HFF-Myc (cell line): ENCODE data around the gene CATSPER3.

Experiments
- DNase-seq: peaks from one replicate; pipeline ENCODE4 v3.0.0-alpha.2; 2011; ENCODE audit warnings: low read depth; ENCODE audit errors: extremely low read depth
- H3K4me3 ChIP-seq: replicated peaks from 2 replicates; pipeline ENCODE4 v1.5.1; 2011; ENCODE audit warnings: low read depth, mild to moderate bottlenecking, control low read depth, low read length
- CTCF ChIP-seq: IDR thresholded peaks from 2 replicates; pipeline ENCODE4 v1.5.1; 2012; ENCODE audit warnings: mild to moderate bottlenecking, low read depth, low read length, control low read depth; ENCODE audit errors: missing control alignments

Gene CATSPER3

DNA sequence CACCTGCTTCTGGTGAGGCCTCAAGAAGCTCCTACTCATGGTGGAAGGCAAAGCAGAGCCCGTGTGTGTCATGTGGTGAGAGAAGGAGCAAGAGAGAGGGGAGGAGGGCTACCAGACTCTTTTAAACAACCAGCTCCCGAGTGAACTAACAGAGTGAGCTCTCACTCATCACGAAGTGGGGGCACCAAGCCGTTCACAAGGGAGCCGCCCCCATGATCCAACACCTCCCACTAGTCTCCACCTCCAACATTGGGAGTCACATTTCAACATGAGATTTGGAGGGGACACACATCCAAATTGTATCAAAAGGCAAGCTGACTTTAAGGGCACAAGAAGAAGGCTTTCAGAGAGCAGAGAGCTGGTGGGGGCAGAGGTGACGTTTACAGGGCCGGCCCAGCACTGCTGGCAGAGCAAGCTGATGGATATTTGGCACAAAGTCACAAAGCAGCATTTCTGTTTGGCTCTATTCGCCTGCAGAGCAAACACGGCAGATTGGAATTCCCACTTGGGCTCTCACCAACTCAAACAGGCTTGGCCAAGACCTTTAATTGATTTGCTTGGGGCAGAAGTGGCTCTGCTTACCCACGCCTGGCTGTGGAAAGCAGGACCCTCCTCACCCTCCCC, 46.4 kb downstream of the CATSPER3 start:
- no peak overlapping the region for H3K4me3 ChIP-seq
- TF ChIP-seq CTCF, result no peak
- no peak for DNase-seq

DNA sequence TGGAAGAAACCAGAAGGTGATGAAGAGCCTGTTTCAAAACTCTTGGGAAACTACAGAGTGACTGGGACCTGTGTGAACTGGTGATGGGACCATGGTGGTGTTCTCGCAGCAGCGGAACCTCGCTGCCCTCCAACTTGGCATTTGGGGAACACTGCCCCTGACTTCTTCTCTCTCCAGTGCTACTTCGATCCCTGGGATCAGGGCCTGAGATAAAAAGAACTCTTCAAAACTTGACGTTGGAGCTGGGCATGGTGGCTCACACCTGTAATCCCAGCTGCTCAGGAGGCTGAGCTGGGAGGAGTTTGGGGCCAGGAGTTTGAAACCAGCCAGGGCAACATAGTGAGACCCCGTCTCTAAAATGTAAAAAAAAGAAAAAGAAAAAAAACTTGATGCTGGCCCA, 48.2 kb downstream of the CATSPER3 start:
- TF ChIP-seq CTCF, result no peak
- no peak for DNase-seq
- H3K4me3 ChIP-seq, result no peak overlapping the region

DNA sequence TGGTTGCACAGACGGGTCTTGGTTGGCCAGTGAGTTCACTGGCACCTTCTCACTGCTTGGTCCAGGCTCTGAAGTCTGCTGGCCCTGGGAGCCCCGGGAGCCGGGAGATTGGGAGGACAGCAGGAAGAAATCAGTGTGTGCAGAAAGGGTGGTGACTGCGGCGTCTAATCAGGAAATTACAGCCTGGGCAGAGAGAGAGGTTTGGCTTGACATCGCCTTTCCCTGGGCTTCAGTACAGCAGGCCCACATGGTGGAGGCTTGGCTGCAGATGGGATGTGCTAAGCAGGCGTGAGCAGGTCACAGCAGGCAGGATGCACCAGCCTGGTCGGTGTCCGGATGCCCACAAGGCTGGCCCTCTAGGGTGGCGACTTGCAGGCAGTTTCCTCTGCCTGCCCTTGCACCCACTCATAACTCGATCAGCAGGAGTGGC, 49.2 kb downstream of the CATSPER3 start:
- no peak for TF ChIP-seq CTCF
- no peak overlapping the region for H3K4me3 ChIP-seq
- DNase-seq, result no peak

DNA sequence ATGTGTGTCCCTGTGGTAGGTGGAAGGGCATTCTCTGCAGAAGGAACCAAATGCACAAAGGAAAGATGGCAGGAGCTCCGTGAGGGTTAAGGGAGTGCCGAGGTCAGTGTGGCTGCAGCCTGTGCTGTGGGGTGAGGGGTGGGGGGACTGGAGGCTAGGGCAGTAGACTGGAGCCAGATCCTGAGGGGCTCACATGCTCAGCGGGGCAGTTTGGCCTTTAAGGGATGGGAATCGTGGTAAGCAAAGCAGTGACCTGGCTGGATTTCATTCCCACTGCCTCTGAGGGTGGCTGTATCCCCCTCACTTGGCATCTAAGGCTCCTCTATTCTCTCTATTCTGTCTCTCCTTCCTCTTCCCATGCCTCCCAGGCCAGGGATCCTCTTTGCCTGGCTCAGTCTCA, 50.8 kb downstream of the CATSPER3 start:
- no peak for TF ChIP-seq CTCF
- no peak for DNase-seq
- H3K4me3 ChIP-seq, result no peak overlapping the region

DNA sequence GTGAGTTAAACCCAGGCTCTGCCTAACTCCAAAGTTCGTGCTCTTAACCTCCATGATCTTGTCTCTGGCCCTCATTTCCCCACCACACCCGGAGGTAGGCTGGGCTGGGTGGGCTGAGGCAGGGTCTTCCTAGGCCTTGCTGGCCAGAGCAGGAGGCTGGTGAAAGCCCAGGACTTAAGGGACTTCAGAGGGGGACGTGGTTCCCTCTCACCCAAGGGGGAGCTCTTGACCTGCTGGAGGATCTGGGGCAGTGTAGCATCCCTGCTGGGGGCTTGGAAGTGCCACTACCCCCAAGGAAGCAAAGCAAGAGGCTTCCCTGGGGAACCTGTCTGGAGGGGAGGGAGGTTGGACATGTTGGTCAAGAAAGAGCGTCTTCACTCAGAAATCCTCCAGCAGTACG, 51.6 kb downstream of the CATSPER3 start:
- no peak for TF ChIP-seq CTCF
- no peak overlapping the region for H3K4me3 ChIP-seq
- DNase-seq, result no peak

DNA sequence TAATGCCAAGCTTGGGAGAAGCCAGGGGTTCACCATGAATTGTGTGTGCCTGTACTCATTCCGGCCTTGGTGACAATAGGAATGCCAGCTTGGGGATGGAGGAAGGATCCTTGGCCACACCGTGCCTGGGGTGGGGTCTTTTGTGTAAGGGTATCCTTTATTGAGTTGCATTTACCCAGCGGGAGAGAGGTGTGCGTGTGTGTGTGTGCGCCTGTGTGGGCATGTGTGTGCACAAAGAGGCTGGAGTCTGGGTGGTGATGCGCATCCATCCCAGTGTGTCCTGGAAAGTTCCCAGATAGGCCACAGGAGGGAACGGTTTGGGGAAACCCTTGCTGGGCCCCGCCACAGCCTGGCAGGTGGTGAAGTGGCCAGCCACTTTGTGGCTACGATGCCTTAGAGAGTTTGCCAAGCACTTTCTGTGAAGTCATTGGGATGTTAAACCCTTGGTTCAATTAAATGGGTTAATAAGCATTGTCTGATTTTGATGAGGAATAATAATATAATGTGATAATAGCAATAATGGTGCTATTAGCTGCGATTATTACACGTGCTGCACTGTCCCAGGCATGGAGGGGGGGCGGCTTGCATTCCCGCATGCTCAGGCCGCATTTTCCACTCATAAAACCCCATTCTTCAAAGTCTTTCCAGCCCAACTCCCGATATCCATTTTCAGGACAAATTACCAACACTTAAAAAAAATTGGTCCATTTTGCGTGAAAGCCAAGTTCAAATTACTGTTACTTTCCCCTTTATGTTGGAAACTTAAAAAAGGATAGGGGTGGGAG, 52.6 kb downstream of the CATSPER3 start:
- H3K4me3 ChIP-seq, result no peak overlapping the region
- no peak for DNase-seq
- no peak for TF ChIP-seq CTCF
